ENCODE data around the gene EPHA4.

DNA sequence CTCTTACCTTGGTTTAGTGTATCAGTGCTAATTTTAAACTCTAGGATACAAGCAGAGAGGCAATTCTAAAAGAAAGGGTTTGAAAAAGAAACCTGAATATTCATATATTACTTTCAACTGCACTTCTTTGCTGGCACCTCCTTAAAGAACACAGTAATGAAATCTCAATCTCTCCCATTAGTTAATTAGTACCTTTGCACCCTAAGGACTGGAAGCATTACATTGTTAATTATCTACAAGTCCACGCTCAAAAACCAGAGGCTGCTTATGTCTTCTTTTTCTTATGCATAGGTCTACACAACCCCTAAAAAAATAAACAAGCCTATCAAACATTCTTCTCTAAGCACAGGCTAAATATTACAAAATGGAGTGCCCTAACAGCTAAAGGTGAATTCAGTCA is 20.2 kb downstream of the EPHA4 start:
- TF ChIP-seq POLR2A (IDR thresholded peaks at IDR 0.05): no peak
- TF ChIP-seq, protein P1, sequence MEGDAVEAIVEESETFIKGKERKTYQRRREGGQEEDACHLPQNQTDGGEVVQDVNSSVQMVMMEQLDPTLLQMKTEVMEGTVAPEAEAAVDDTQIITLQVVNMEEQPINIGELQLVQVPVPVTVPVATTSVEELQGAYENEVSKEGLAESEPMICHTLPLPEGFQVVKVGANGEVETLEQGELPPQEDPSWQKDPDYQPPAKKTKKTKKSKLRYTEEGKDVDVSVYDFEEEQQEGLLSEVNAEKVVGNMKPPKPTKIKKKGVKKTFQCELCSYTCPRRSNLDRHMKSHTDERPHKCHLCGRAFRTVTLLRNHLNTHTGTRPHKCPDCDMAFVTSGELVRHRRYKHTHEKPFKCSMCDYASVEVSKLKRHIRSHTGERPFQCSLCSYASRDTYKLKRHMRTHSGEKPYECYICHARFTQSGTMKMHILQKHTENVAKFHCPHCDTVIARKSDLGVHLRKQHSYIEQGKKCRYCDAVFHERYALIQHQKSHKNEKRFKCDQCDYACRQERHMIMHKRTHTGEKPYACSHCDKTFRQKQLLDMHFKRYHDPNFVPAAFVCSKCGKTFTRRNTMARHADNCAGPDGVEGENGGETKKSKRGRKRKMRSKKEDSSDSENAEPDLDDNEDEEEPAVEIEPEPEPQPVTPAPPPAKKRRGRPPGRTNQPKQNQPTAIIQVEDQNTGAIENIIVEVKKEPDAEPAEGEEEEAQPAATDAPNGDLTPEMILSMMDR (IDR thresholded peaks at IDR 0.05): no peak
